Testis (tissue), 2 donors: ENCODE results near the gene KMO.

Experiments used
- POLR2A ChIP-seq: fragments of 450-650 bp; IDR thresholded peaks from one replicate; pipeline ENCODE4 v1.6.1; 2017; ENCODE audit warnings: antibody characterized with exemption, mild to moderate bottlenecking, moderate library complexity
- TF ChIP-seq, protein P1 (sequence below), 3 experiments: fragments of 450-650 bp in 2 of 3; fragments of 200-600 bp in 1 of 3; sonication (generic) in 1 of 3; IDR thresholded peaks; one replicate each; pipeline ENCODE4 v1.5.1; 2016 to 2019; ENCODE audit warnings: antibody characterized with exemption in 3 of 3, mild to moderate bottlenecking in 2 of 3, moderate library complexity in 1 of 3

DNA sequence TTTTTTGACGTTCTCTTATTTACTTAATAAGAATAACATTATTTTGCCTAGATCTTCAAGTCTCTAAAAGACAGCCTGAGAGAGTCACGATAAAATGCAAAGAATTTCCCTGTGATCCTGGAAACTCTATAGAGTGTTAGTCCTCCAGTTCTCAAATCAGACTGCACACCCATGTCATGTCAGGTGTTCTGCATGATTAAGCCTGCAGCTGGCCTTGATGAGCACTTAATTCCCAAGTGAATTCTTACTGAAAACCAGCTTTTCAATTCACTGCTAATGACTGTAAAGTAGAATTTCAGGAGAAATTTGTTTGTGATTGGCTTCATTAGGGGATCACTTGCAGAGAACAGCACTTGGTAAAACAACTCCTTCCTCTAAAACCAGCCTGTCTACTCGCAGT, 66.1 kb downstream of the KMO start:
- no peak for TF ChIP-seq POLR2A
- TF ChIP-seq, protein P1, sequence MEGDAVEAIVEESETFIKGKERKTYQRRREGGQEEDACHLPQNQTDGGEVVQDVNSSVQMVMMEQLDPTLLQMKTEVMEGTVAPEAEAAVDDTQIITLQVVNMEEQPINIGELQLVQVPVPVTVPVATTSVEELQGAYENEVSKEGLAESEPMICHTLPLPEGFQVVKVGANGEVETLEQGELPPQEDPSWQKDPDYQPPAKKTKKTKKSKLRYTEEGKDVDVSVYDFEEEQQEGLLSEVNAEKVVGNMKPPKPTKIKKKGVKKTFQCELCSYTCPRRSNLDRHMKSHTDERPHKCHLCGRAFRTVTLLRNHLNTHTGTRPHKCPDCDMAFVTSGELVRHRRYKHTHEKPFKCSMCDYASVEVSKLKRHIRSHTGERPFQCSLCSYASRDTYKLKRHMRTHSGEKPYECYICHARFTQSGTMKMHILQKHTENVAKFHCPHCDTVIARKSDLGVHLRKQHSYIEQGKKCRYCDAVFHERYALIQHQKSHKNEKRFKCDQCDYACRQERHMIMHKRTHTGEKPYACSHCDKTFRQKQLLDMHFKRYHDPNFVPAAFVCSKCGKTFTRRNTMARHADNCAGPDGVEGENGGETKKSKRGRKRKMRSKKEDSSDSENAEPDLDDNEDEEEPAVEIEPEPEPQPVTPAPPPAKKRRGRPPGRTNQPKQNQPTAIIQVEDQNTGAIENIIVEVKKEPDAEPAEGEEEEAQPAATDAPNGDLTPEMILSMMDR (IDR thresholded peaks at IDR 0.05) = no peak
